CD4-positive, alpha-beta T cell (primary cell): ENCODE results near the gene AKAP8L. TPM values are rescaled to one million over a fixed set of nuclear protein-coding genes. Genes with fewer than 3 reads are reported as not detected.

ENCODE experiments used
- ATAC-seq: fragments of 200-7000 bp; cut with Tn5 transposase; one replicate; pipeline ENCODE4 v1.10.0; 2022; ENCODE audit warnings: mild to moderate bottlenecking; ENCODE audit not compliant: poor library complexity
- CTCF ChIA-PET: fragments of 350-600 bp; sonication (Branson Sonifier 250); formaldehyde crosslinking; loops from one replicate; lab custom pipeline; 2021; ENCODE audit warnings: antibody characterized with exemption, inconsistent platforms; lab: Charles Lee
- POLR2A ChIA-PET: fragments of 350-600 bp; sonication (Branson Sonifier 250); formaldehyde crosslinking; loops from one replicate; lab custom pipeline; 2021; ENCODE audit warnings: antibody characterized with exemption, inconsistent platforms; lab: Charles Lee
- DNase-seq, 14 experiments: peaks; one replicate each; pipeline ENCODE4 v3.0.0-alpha.2; 2013 to 2020; ENCODE audit warnings: mixed read lengths in 2 of 14
- H3K27ac ChIP-seq, 2 donors: one replicate each; pipeline versions ENCODE4 v1.5.1 to v1.7.0; 2013; ENCODE audit warnings: low read length in 2 of 2, low read depth in 1 of 2, mild to moderate bottlenecking in 1 of 2
- H3K27me3 ChIP-seq, 2 experiments: 1 replicate in 1 of 2; 2 replicates in 1 of 2; pipeline versions ENCODE4 v1.6.1 to v1.7.0; 2013; ENCODE audit warnings: low read length in 2 of 2, control low read depth in 1 of 2, mild to moderate bottlenecking in 1 of 2, moderate library complexity in 1 of 2; ENCODE audit not compliant: insufficient read depth in 2 of 2, control insufficient read depth in 1 of 2
- H3K36me3 ChIP-seq: one replicate; pipeline ENCODE4 v1.6.1; 2013; ENCODE audit warnings: low read length, control low read depth; ENCODE audit not compliant: insufficient read depth
- H3K4me1 ChIP-seq: one replicate; pipeline ENCODE4 v1.6.1; 2013; ENCODE audit warnings: low read length, control low read depth; ENCODE audit not compliant: insufficient read depth
- H3K4me3 ChIP-seq: one replicate; pipeline ENCODE4 v1.5.1; 2013; ENCODE audit warnings: mild to moderate bottlenecking, low read length, moderate library complexity
- H3K9me3 ChIP-seq, 2 experiments: 1 replicate in 1 of 2; 2 replicates in 1 of 2; pipeline versions ENCODE4 v1.6.1 to v1.7.0; 2013; ENCODE audit warnings: low read length in 2 of 2, mild to moderate bottlenecking in 2 of 2, control low read depth in 1 of 2, moderate library complexity in 1 of 2; ENCODE audit not compliant: control insufficient read depth in 1 of 2, insufficient read depth in 1 of 2
- H3K27ac Mint-ChIP-seq: one replicate; pipeline ENCODE4 v1.8.0; 2020; ENCODE audit warnings: mixed read lengths
- H3K27me3 Mint-ChIP-seq: one replicate; pipeline ENCODE4 v1.8.0; 2021; ENCODE audit warnings: mixed read lengths
- H3K36me3 Mint-ChIP-seq: one replicate; pipeline ENCODE4 v1.8.0; 2021; ENCODE audit warnings: low read depth, mixed read lengths
- H3K4me1 Mint-ChIP-seq: one replicate; pipeline ENCODE4 v1.8.0; 2021; ENCODE audit warnings: low read depth, mixed read lengths
- H3K4me3 Mint-ChIP-seq: one replicate; pipeline ENCODE4 v1.8.0; 2020; ENCODE audit warnings: mild to moderate bottlenecking, mixed read lengths
- H3K9me3 Mint-ChIP-seq: one replicate; pipeline ENCODE4 v1.8.0; 2020; ENCODE audit warnings: mixed read lengths
- CTCF ChIP-seq: fragments of 200-600 bp; IDR thresholded peaks from one replicate; pipeline ENCODE4 v1.8.0; 2022; ENCODE audit warnings: antibody characterized with exemption, mild to moderate bottlenecking
- intact Hi-C, 2 experiments: fragments of 100-400 bp; cut with DNase I in 1 of 2; cut with micrococcal nuclease in 1 of 2; formaldehyde crosslinking; loops; one replicate each; pipeline versions ENCODE4 v1.15.1 to v1.9.0; 2023 to 2025; cut with DNase I, micrococcal nuclease
- total RNA-seq, 174 experiments: library from RNA in 2 of 174; stranded (reverse) in 2 of 174; gene quantifications; one replicate each; pipeline ENCODE4 v1.2.3 and lab custom pipeline; 2021 to 2026

AKAP8L gene
- total RNA-seq, 2 experiments from 2014 or later: 157 to 162 TPM

- no peak overlapping the region for H3K4me3 Mint-ChIP-seq
- H3K4me1 Mint-ChIP-seq: peaks cover under 1% of the 10 kb centered on the region
- H3K36me3 Mint-ChIP-seq: peaks cover 5% of the 10 kb centered on the region
- Histone ChIP-seq H3K4me1 (no peaks in the 10 kb centered on the region), H3K27ac (no peak overlapping the region), H3K36me3 (no peaks in the 10 kb centered on the region), H3K9me3 (no peaks in the 10 kb centered on the region), H3K27me3 (no peaks in the 10 kb centered on the region), H3K4me3 (no peak overlapping the region)
- DNase-seq (no peak), ATAC-seq (no peak)
- no peak for TF ChIP-seq CTCF
- H3K27ac Mint-ChIP-seq: no peak overlapping the region
- intact Hi-C loops: loop anchor here in 1 of 2 experiments (10.0 kb wide), 1 partner anchor 741 kb away; the partner anchor contains the start of gene FAM32A
- H3K27me3 Mint-ChIP-seq: no peaks in the 10 kb centered on the region
- POLR2A ChIA-PET: no interaction called here
- CTCF ChIA-PET: no interaction called here
- no peaks in the 10 kb centered on the region for H3K9me3 Mint-ChIP-seq
Measured at GRCh38 chr19:15443325-15443724, 24.5 kb upstream of the AKAP8L start.

- Histone ChIP-seq H3K36me3 (no peaks in the 10 kb centered on the region), H3K4me3 (no peak overlapping the region), H3K27me3 (no peaks in the 10 kb centered on the region), H3K4me1 (no peaks in the 10 kb centered on the region), H3K27ac (no peak overlapping the region), H3K9me3 (no peaks in the 10 kb centered on the region)
- POLR2A ChIA-PET: interaction anchor here (1.5 kb wide), 1 partner anchor 23 kb away, joined by 3 read pairs; the partner anchor contains the start of gene AKAP8L
- DNase-seq (no peak), ATAC-seq (no peak)
- peaks cover 3% of the 10 kb centered on the region for H3K36me3 Mint-ChIP-seq
- no peak for TF ChIP-seq CTCF
- no peak overlapping the region for H3K4me3 Mint-ChIP-seq
- intact Hi-C loops: loop anchor here in 1 of 2 experiments (10.0 kb wide), 1 partner anchor 742 kb away; the partner anchor contains the start of gene FAM32A
- H3K27ac Mint-ChIP-seq: no peak overlapping the region
- no peaks in the 10 kb centered on the region for H3K9me3 Mint-ChIP-seq
- no peaks in the 10 kb centered on the region for H3K4me1 Mint-ChIP-seq
- CTCF ChIA-PET: no interaction called here
- no peaks in the 10 kb centered on the region for H3K27me3 Mint-ChIP-seq
Measured at GRCh38 chr19:15442142-15442920, 23.5 kb upstream of the AKAP8L start.

- DNase-seq (no peak), ATAC-seq (no peak)
- ChIA-PET CTCF (no interaction called here), POLR2A (interaction anchor here (1.5 kb wide), 1 partner anchor 22 kb away, joined by 3 read pairs; the partner anchor contains the start of gene AKAP8L)
- Histone ChIP-seq H3K4me3 (no peak overlapping the region), H3K27me3 (no peaks in the 10 kb centered on the region), H3K36me3 (no peaks in the 10 kb centered on the region), H3K27ac (no peak overlapping the region), H3K4me1 (no peaks in the 10 kb centered on the region), H3K9me3 (no peaks in the 10 kb centered on the region)
- Mint-ChIP-seq H3K4me3 (no peak overlapping the region), H3K4me1 (no peaks in the 10 kb centered on the region), H3K27me3 (no peaks in the 10 kb centered on the region), H3K27ac (no peak overlapping the region), H3K36me3 (no peaks in the 10 kb centered on the region), H3K9me3 (no peaks in the 10 kb centered on the region)
- no peak for TF ChIP-seq CTCF
- intact Hi-C loops: loop anchor here in 1 of 2 experiments (10.0 kb wide), 1 partner anchor 743 kb away; the partner anchor contains the start of gene FAM32A
Measured at GRCh38 chr19:15441317-15441716, 22.5 kb upstream of the AKAP8L start.
